Stimulated activated CD8-positive, alpha-beta memory T cell treated with anti-CD3 and anti-CD28 coated beads, Interleukin-4, amount 100 ng/mL, for 1 hour (primary cell): ENCODE measurements around the gene RAE1.
"Not testable (repeated sequence)": the region's sequence is repeated elsewhere in the genome, so short reads cannot be mapped to it uniquely, and the experiment has no call there.

Source experiments
- DNase-seq, 2 donors: peaks; one replicate each; pipeline ENCODE4 v3.0.0-alpha.2; 2020; ENCODE audit warnings: low read depth in 2 of 2, low spot score in 1 of 2

Gene RAE1

DNA sequence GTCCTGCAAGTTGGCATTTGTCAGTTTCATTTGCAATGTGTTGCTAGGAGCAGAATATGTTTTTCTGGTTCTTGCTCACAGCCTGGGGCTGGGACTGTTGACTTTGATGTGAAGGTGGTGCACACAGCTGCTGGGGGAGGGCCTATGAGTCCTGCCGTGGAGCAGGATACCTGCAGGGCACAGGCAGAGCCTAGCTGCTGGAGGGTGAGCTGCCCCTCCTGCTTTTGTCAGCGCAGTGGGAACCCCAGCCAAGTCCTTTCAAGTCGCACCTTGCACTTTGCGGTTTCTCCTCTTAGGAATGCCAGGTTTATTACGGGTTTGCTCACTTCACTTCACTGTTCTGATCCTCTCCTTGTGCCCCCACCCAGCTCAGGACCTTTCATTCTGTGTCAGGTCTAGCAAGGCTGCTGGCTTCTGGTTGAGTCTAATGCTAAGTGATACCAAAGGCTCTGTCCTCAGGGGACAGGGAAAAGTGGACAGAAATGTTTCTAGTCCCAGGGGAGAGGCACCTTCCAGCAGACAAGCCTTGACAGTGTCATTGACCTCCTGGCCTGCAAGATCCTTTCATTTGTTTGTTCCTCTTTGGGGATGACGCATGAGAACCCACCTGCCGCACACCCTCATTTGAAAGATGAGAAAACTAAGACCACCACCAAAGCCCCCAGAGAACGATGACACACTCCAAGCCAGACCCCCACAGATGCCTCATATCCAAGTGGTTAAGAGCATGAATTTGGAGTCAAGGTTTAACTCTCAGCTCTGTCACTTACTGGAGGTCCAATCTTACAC, 24.2 kb upstream of the RAE1 start:
- DNase-seq, result no peak

DNA sequence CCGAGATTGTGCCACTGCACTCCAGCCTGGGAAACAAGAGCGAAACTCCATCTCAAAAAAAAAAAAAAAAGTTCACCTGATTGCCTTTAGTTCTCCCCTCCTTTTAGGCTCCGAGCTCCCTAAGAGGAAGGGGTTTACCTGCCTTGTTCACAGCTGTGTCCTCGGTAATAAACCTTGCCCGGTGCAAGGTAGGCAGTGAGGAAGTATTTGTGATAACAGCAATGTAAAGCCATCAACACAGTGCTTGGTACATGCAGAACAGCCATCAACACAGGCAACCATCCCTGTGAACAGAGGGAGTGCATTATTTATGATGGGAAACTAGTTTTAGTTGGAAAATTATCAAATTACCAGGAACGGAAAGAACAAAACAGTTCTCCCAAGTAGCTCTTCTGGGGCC, 23.2 kb upstream of the RAE1 start:
- DNase-seq, result no peak

DNA sequence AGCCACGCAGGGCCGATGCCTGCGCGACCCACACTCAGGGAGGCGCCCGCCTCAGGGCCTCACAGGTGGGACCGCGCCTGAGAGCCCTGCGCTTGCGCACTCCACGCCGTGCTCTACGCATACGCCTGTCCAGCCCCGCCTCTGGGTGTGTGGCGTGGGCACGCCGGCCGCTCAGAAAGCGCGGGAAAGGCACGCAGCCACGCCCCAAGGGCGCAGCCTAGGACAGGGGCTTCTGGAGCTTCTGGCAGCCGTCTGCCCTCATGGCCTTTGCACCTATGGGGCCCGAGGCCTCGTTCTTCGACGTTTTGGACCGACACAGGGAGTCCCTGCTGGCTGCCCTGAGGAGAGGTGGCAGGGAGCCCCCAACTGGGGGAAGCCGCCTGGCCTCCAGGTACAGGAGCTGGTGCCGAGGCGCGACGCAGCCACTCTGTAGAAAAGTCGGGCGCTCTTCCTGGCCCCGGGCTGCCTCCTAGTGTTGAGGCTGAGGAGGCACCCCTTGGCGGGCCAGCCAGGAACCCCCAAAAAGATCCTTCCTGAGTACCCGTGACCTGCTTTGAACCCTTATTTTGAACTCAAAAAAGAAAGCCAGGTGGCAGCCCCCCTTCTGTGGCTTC, 21.3 kb upstream of the RAE1 start, which contains the start of gene SPO11:
Gene SPO11 (plus strand): TSS at position 196 of the 614 bp plus-strand sequence. CDS start 65 bp downstream, at position 261.
- no peak for DNase-seq

DNA sequence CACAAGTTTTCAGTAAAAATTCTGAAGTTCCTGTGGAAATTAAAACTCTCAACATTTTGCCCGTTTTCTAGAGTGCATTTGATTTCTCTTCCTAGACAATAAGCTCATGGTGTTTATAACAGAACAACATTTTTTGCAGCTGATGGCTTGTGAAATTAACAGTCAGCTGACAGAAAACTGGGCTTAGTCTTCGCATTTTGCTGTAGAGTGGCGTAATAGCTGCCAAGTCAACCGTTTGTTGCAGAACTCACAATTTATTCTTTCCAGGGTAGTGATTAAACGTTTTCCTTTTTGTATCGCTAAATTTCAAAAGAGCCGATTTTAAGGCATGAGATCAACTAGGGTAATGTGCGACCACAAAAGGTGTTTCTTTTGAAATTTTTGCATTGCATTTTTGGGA, 20.1 kb upstream of the RAE1 start:
- DNase-seq, result no peak

- no peak for DNase-seq
These were observed 18.7 kb upstream of the RAE1 start for GRCh38 chr20:57332105-57333089.

DNA sequence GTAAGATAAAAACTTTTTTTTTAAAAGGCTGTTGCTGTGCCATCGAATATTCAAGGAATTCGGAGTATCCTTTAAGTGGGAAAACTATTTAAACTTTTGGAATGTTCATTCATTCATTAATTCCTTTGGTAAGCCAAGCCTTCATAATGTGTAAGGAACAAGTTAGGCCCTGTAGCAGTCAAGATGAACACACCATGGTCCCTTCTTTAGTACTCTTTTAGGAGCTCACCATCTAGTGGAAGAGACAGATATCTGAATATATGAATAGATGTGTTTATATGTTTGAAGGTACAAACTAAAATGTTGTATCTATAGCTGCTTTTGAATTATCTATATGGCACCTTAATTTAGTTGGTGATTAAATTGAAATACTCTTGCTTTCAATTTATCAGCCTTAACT, 15.7 kb upstream of the RAE1 start:
- no peak for DNase-seq

GRCh38 chr20:57341663-57342062, 9.4 kb upstream of the RAE1 start:
- DNase-seq, result no peak

DNA sequence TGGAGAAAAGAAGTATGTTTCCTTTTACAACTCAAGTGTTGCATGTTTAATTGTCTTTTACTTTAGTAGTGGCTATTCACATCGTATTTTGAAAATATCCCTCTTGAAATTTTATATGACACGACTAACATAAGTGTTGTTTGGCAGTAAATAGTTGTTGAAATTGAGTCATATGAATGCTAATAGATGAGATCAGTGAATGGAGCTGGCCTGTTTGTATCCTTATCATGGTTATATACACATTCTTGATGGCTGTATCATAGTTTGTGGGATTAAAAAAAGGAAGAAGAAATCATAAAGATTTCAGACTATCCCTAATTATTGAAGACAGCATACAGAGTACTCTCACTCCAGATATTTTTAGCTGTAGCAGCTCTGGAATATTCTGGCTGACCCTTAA, 8.2 kb upstream of the RAE1 start:
- no peak for DNase-seq

- peak; percentile 28 to 51 for DNase-seq
These were observed 4.6 kb upstream of the RAE1 start for GRCh38 chr20:57346477-57346876.

DNA sequence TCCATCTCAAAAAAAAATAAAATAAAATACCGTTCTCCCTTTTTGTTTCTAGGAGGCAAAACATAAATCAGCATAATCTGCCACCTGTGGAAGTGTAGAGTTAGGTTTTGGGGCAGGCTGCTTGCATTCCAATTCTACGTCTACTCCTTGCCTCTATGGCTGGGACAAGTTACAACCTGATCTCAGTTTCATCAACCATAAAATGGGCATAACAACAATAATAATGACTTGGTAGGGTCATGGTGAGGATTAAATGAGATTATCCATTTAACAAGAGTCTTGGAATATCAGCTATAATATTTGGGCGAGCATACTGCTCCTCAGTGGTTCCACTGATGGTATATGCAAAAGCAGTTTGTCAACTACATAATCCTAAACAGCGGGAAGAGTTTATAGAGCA, 3.7 kb upstream of the RAE1 start:
- DNase-seq, result no peak

DNA sequence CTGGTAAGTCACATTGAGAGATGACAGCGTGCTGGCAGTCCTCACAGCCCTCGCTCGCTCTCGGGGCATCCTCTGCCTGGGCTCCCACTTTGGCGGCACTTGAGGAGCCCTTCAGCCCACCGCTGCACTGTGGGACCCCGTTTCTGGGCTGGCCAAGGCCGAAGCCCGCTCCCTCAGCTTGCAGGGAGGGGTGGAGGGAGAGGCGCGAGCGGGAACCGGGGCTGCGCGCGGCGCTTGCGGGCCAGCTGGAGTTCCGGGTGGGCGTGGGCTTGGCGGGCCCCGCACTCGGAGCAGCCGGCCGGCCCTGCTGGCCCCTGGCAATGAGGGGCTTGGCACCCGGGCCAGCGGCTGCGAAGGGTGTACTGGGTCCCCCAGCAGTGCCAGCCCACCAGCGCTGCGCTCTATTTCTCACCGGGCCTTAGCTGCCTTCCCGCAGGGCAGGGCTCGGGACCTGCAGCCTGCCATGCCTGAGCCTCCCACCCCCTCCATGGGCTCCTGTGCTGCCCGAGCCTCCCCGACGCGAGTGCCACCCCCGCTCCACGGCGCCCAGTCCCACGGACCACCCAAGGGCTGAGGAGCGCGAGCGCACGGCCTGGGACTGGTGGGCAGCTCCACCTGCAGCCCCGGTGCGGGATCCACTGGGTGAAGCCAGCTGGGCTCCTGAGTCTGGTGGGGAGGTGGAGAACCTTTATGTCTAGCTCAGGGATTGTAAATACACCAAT, 2.7 kb upstream of the RAE1 start:
- not testable (repeated sequence) for DNase-seq

DNA sequence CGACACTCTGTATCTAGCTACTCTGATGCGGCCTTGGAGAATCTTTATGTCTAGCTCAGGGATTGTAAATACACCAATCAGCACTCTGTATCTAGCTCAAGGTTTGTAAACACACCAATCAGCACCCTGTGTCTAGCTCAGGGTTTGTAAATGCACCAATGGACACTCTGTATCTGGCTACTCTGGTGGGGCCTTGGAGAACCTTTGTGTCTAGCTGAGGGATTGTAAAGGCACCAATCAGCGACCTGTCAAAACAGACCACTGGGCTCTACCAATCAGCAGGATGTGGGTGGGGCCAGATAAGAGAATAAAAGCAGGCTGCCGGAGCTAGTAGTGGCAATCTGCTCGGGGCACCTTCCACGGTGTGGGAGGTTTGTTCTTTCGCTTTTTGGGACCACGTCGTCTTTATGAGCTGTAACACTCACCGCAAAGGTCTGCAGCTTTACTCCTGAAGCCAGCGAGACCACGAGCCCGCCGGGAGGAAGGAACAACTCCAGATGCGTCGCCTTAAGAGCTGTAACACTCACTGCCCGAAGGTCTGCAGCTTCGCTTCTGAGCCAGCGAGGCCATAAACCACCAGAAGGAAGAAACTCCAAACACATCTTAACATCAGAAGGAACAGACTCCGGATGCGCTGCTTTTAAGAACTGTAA, 2.0 kb upstream of the RAE1 start:
- DNase-seq, result not testable (repeated sequence)

DNA sequence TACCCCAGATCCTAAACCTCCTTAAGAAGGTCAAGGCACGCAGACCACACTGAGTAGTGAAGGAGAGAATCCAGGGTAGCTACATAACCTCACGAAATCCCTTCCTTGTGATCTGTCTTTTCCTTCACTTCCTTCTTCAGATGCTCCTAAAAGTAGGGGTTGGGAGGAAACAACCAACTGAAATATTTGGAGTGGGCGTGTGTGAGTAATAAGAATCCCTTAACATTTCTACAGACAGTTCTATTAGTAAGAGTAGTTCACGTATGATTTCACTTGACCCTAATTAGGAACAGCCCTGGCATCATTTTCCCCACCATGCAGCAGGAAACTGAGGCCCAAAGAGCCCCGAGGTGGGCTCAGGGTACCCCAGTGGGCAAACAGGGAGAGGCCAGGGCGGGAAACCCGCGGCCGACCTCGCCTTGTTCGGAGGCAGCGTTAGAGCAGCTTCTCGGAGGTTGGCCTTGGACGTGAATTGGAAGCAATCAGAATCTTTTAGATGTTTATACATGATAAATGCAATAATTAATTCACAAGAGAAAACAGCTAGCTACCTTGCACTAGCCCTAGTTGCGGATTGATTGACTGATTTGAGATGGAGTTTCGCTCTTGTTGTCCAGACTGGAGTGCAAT, 859 bp upstream of the RAE1 start:
- no peak for DNase-seq

GRCh38 chr20:57350726-57351041, 371 bp upstream of the RAE1 start:
- not testable (repeated sequence) for DNase-seq

GRCh38 chr20:57352305-57352704, 1.2 kb downstream of the RAE1 start:
- no peak for DNase-seq

DNA sequence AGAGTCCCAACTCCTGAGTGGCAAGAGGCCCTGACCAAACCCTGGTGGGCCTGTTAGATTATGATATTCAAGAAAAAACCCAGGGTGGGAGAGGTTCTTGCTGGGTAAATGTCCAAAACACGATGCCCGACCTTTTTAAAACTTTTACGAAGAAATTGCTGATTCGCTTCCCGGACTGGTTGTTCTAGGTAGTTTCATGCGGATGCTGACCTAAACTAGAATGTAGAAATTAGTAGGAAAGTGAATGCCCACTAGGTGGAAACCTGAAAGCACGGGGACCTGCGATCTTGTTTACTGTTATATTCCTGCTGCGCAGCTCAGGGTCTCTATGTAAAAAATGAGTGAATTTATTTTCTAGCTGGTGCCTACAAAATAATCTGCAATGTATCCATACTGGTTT, 2.3 kb downstream of the RAE1 start:
- no peak for DNase-seq

DNA sequence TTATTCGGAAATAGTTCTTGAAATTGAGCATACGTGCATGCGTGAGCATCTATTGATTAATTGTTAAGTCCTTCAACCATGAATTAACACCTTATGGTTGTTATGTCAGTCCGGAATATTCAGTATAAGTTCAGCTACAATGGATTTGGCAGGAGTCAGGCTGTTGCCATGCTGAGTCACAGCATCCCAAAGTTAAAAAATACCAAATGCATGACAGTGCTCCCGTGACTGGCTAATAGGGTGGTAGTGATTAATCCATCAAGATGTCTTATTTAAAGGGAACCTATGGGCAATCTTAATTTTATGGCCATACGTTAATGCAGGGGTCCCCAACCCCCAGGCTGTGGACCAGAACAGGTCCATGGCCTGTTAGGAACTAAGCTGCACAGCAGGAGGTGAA, 10.5 kb downstream of the RAE1 start:
- no peak for DNase-seq

DNA sequence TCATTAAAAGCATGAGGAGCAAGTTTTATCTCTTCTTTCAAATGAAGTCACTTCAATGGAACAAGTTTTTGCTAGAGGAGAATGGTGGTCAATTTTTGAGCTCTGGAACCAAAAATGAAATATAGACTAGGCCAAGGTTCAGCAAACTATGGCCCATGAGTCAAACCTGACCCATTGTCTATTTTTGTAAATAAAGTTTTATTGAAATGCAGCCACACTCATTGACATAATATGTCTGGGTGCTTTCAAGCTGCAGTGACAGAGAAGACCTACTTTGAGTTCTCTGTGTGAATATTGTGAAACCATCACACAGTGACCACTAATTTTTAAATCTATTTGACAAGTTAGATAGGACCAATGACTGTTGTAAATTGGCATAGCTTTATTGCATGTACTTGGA, 13.4 kb downstream of the RAE1 start:
- DNase-seq, result no peak

DNA sequence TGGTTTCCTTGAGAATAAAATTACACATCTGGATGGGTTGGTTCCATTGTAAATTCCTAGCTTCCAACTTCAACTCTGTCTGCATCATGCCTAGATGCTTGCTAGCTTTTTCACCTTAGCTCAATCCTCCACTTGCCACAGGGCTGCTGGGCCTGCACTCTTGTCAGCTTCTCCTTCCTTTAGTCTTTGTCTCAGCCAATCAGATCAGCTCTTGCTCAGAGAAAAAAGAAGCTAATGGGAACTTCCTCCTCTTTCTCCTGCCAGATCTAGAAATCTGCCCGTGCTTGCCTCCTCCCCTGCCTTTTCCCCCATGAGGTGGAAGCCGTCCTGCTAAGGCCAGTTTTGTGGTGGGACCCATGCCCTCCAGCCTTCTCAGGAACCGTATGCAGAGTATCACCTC, 18.5 kb downstream of the RAE1 start:
- DNase-seq, result no peak

DNA sequence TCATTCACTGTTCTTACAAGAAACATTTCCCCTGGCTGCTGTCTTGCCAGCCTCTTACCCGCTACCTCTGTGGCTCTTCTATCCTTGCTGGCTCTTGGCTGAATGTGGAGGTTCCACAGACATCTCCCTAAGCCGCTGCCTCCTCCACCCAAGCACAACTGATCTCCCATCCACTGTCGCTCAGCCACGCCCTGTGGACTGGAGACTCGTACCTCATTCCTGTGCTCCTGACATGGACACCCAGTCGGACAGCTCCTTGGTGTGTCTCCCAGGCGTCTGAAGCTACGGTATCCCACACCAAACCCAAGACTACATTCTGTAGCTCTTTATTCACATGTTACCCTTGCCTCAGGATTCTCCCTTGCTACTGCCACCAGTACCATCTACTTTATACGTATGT, 19.3 kb downstream of the RAE1 start:
- DNase-seq, result no peak
